Type B pancreatic cell (in vitro differentiated cells): ENCODE results near the gene SCG5. TPM values are rescaled to one million over a fixed set of nuclear protein-coding genes. Genes with fewer than 3 reads are reported as not detected.

Source experiments
- DNase-seq: peaks from one replicate; pipeline ENCODE4 v3.0.0; 2021; ENCODE audit warnings: mixed read lengths; ENCODE audit not compliant: unreplicated experiment; ENCODE audit errors: extremely low spot score
- H3K27ac Mint-ChIP-seq: 2 replicates; pipeline ENCODE4 v1.8.0; 2021; ENCODE audit warnings: mild to moderate bottlenecking, mixed read lengths
- H3K27me3 Mint-ChIP-seq: 2 replicates; pipeline ENCODE4 v1.8.0; 2021; ENCODE audit warnings: mixed read lengths
- H3K36me3 Mint-ChIP-seq: 2 replicates; pipeline ENCODE4 v1.8.0; 2021; ENCODE audit warnings: mixed read lengths
- H3K4me1 Mint-ChIP-seq: one replicate; pipeline ENCODE4 v1.8.0; 2021; ENCODE audit warnings: mixed read lengths; ENCODE audit not compliant: unreplicated experiment
- H3K4me3 Mint-ChIP-seq: 2 replicates; pipeline ENCODE4 v1.8.0; 2021; ENCODE audit warnings: mild to moderate bottlenecking, mixed read lengths
- H3K9me3 Mint-ChIP-seq: 2 replicates; pipeline ENCODE4 v1.8.0; 2021; ENCODE audit warnings: mixed read lengths
- CTCF ChIP-seq: fragments of 200-600 bp; sonication (generic); conservative IDR thresholded peaks from 2 replicates; pipeline ENCODE4 v1.5.0; 2021; ENCODE audit warnings: antibody characterized with exemption, mild to moderate bottlenecking
- total RNA-seq: library from RNA; stranded (reverse); gene quantifications from 2 replicates; pipeline ENCODE4 v1.2.1, GENCODE V29; 2021; ENCODE audit warnings: low replicate concordance

Gene SCG5
- total RNA-seq, 1 donor from 2014 or later = 93.1 TPM

- no peak overlapping the region for H3K27ac Mint-ChIP-seq
- no peak for DNase-seq
- H3K27me3 Mint-ChIP-seq = peaks cover 25% of the 10 kb centered on the region
- H3K9me3 Mint-ChIP-seq = no peaks in the 10 kb centered on the region
- H3K4me3 Mint-ChIP-seq = no peak overlapping the region
- H3K4me1 Mint-ChIP-seq = no peaks in the 10 kb centered on the region
- H3K36me3 Mint-ChIP-seq = no peaks in the 10 kb centered on the region
- no peak for TF ChIP-seq CTCF
Measured at GRCh38 chr15:32705446-32705845, 63.9 kb downstream of the SCG5 start.

- Mint-ChIP-seq H3K4me3 (no peak overlapping the region), H3K36me3 (no peaks in the 10 kb centered on the region), H3K27me3 (peaks cover 32% of the 10 kb centered on the region), H3K4me1 (no peaks in the 10 kb centered on the region), H3K27ac (no peak overlapping the region), H3K9me3 (no peaks in the 10 kb centered on the region)
- DNase-seq = no peak
- no peak for TF ChIP-seq CTCF
Measured at GRCh38 chr15:32706704-32707103, 65.2 kb downstream of the SCG5 start.

GRCh38 chr15:32707436-32707835 is 65.9 kb downstream of the SCG5 start:
- Mint-ChIP-seq H3K27ac (no peak overlapping the region), H3K4me1 (no peaks in the 10 kb centered on the region), H3K36me3 (no peaks in the 10 kb centered on the region), H3K4me3 (no peak overlapping the region), H3K9me3 (no peaks in the 10 kb centered on the region), H3K27me3 (peaks cover 40% of the 10 kb centered on the region)
- DNase-seq = no peak
- no peak for TF ChIP-seq CTCF

- TF ChIP-seq CTCF = no peak
- Mint-ChIP-seq H3K4me3 (no peak overlapping the region), H3K4me1 (no peaks in the 10 kb centered on the region), H3K27ac (no peak overlapping the region), H3K36me3 (no peaks in the 10 kb centered on the region), H3K9me3 (no peaks in the 10 kb centered on the region), H3K27me3 (peaks cover 52% of the 10 kb centered on the region)
- no peak for DNase-seq
Measured at GRCh38 chr15:32709295-32710033, 68.0 kb downstream of the SCG5 start.

GRCh38 chr15:32715276-32715675 is 73.8 kb downstream of the SCG5 start:
- no peaks in the 10 kb centered on the region for H3K9me3 Mint-ChIP-seq
- H3K4me1 Mint-ChIP-seq = peaks cover 15% of the 10 kb centered on the region
- H3K36me3 Mint-ChIP-seq = no peaks in the 10 kb centered on the region
- no peak overlapping the region for H3K4me3 Mint-ChIP-seq
- H3K27ac Mint-ChIP-seq = no peak overlapping the region
- H3K27me3 Mint-ChIP-seq = peaks cover 87% of the 10 kb centered on the region
- DNase-seq = no peak
- no peak for TF ChIP-seq CTCF
